T-helper 2 cell (primary cell): Measurements from ENCODE around the gene PSMD6.

ENCODE experiments used
- DNase-seq, 5 experiments: peaks; one replicate each; pipeline versions ENCODE4 v3.0.0 to v3.0.0-alpha.2; 2012 to 2022

Gene PSMD6

GRCh38 chr3:64042952-64043351 is 19.7 kb upstream of the PSMD6 start:
- no peak for DNase-seq

GRCh38 chr3:64039981-64040733 is 16.9 kb upstream of the PSMD6 start:
- no peak for DNase-seq

GRCh38 chr3:64039332-64039731 is 16.0 kb upstream of the PSMD6 start:
- DNase-seq: no peak

- no peak for DNase-seq
Measured at GRCh38 chr3:64038253-64038767, 15.0 kb upstream of the PSMD6 start.

GRCh38 chr3:64037084-64037483 is 13.8 kb upstream of the PSMD6 start:
- no peak for DNase-seq

- DNase-seq: no peak
Measured at GRCh38 chr3:64033069-64033468, 9.8 kb upstream of the PSMD6 start.

GRCh38 chr3:64031540-64032508 is 8.5 kb upstream of the PSMD6 start:
- DNase-seq: no peak

- DNase-seq: peak; percentile 55 to 72 (median 68)
Measured at GRCh38 chr3:64030741-64031140, 7.4 kb upstream of the PSMD6 start.

- DNase-seq: no peak
Measured at GRCh38 chr3:64029287-64029686, 6.0 kb upstream of the PSMD6 start.

GRCh38 chr3:64028754-64029153 is 5.5 kb upstream of the PSMD6 start:
- no peak for DNase-seq

GRCh38 chr3:64027658-64028057 is 4.4 kb upstream of the PSMD6 start:
- no peak for DNase-seq

GRCh38 chr3:64026346-64026745 is 3.1 kb upstream of the PSMD6 start:
- no peak for DNase-seq

- DNase-seq: no peak
Measured at GRCh38 chr3:64023861-64024223, 548 bp upstream of the PSMD6 start.

GRCh38 chr3:64022451-64023186 is 675 bp downstream of the PSMD6 start:
- peak in 3 of 5 experiments; percentile 4 to 38 (median 6) for DNase-seq

- no peak for DNase-seq
Measured at GRCh38 chr3:64021922-64022321, 1.4 kb downstream of the PSMD6 start.

GRCh38 chr3:64019879-64020278 is 3.4 kb downstream of the PSMD6 start:
- no peak for DNase-seq

- DNase-seq: no peak
Measured at GRCh38 chr3:64019271-64019670, 4.0 kb downstream of the PSMD6 start.

GRCh38 chr3:64016941-64017620 is 6.2 kb downstream of the PSMD6 start:
- no peak for DNase-seq

- no peak for DNase-seq
Measured at GRCh38 chr3:64011685-64012084, 11.6 kb downstream of the PSMD6 start.

- DNase-seq: no peak
Measured at GRCh38 chr3:64010199-64010598, 13.1 kb downstream of the PSMD6 start.

GRCh38 chr3:64009528-64009927 is 13.8 kb downstream of the PSMD6 start:
- no peak for DNase-seq
